H1 (cell line): ENCODE results near the gene CCNG2. TPM values are rescaled to one million over a fixed set of nuclear protein-coding genes. Genes with fewer than 3 reads are reported as not detected.

Source experiments
- CHD7 ChIP-seq: fragments of 300-600 bp; sonication (generic); IDR thresholded peaks from 2 replicates; pipeline ENCODE4 v1.7.1; 2012; ENCODE audit warnings: low read length, moderate library complexity, mild to moderate bottlenecking, inconsistent platforms; ENCODE audit not compliant: insufficient replicate concordance
- polyA plus RNA-seq, 7 experiments: library from polyadenylated mRNA; depleted of rRNA in 3 of 7; stranded (reverse) in 5 of 7; unstranded in 2 of 7; fragments of >200 nt in 5 of 7; fragments of 200-250 nt in 2 of 7; gene quantifications; 1 replicate in 5 of 7; 2 replicates in 1 of 7; 4 replicates in 1 of 7; pipeline versions ENCODE4 v1.2.1 to v1.2.3, GENCODE V29; 2011 to 2013; ENCODE audit warnings: missing spikeins in 2 of 7, mixed read lengths in 2 of 7
- total RNA-seq: library from RNA; stranded (reverse); fragmentation: NEBNext Ultra II Directional; extraction: Animal tissue kit (Norgen Biotek cat#: 25700); gene quantifications from 2 replicates; pipeline ENCODE4 v1.2.1, GENCODE V29; 2021

Gene CCNG2
- total and polyA plus RNA-seq, 2 of the 8 experiments (the other 6 are each of a cell fraction or from before 2014, with no cell fraction given): 3.5 to 13.9 TPM

- no peak for TF ChIP-seq CHD7
These were observed 46.6 kb downstream of the CCNG2 start (continued) for GRCh38 chr4:77203380-77204197.
